HG03135 (cell line): ENCODE measurements around the gene RYR2.
"Not testable (repeated sequence)": the region's sequence is repeated elsewhere in the genome, so short reads cannot be mapped to it uniquely, and the experiment has no call there.

ENCODE experiments used
- ATAC-seq: cut with Tn5 transposase; IDR thresholded peaks from one replicate; pipeline ENCODE4 v1.9.1; 2021; ENCODE audit warnings: mild to moderate bottlenecking, moderate library complexity; ENCODE audit not compliant: unreplicated experiment

RYR2 gene

DNA sequence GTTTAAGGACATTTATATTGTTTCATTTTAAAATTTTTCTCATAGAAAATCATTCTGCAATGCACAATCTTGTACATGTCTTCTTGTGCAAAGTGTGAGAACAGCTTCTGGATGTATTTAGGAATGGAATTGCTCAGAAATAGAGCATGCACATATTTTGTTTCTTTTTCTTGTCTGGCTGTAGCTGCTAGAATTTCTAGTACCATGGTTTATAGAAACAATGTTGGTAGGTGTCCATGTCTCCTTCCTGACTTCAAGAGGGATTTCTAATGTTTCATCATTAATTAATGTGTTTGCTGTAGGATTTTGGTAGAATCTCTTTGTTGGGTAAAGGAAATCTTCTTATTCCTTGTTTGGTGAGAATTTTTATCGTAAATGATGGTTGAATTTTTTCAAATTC lies 99.0 kb downstream of the RYR2 start:
- ATAC-seq, result no peak

- no peak for ATAC-seq
These were observed 99.5 kb downstream of the RYR2 start for GRCh38 chr1:237141502-237141901.

- ATAC-seq, result no peak
These were observed 103.6 kb downstream of the RYR2 start for GRCh38 chr1:237145379-237146135.

DNA sequence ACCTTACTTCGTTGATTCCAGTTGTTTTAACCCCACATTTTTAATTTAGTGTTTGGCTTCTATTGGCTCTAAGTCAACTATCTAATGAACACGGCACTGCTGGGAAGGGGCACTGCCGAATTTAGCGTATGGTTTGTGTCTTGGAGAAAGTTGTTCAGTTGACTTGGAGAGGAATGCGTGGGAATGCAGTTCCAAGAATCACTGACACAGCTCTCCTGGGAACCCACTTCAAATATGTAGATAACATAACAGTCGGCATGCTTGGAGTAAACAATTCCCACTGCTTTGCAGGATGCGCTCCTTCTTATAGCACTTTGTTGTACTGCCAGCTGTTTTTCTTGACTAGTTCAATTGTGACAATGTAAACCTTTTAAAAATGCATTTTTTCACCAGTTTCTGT lies 104.3 kb downstream of the RYR2 start:
- no peak for ATAC-seq

DNA sequence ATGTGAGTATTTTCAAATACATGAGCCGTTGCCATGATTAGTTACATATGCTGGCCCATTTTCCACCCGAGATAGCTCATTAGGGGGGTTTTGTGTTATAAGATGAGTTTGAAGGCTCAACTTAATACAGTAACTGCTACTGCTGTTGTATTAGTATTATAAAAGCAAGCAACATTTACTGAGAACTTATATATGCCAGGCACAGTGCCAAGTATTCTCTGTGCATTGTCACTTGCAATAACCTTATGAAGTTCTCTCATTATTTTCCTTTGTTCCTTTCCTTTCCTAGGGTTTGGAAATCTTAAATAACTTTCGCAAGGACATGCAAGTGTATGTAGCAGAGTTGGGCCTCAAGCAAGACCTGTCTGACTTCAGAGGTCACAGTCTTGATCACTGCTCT lies 107.9 kb downstream of the RYR2 start:
- ATAC-seq, result no peak

DNA sequence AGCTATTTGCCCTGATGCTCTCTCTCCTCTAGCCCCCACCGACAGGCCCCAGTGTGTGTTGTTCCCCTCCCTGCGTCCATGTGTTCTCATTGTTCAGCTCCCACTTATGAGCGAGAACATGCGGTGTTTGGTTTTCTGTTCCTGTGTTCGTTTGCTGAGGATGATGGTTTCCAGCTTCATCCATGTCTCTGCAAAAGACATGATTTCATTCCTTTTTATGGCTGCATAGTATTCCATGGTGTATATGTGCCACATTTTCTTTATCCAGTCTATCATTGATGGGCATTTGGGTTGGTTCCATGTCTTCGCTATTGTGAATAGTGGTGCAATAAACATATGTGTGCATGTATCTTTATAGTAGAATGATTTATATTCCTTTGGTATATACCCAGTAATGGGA lies 110.0 kb downstream of the RYR2 start:
- not testable (repeated sequence) for ATAC-seq

DNA sequence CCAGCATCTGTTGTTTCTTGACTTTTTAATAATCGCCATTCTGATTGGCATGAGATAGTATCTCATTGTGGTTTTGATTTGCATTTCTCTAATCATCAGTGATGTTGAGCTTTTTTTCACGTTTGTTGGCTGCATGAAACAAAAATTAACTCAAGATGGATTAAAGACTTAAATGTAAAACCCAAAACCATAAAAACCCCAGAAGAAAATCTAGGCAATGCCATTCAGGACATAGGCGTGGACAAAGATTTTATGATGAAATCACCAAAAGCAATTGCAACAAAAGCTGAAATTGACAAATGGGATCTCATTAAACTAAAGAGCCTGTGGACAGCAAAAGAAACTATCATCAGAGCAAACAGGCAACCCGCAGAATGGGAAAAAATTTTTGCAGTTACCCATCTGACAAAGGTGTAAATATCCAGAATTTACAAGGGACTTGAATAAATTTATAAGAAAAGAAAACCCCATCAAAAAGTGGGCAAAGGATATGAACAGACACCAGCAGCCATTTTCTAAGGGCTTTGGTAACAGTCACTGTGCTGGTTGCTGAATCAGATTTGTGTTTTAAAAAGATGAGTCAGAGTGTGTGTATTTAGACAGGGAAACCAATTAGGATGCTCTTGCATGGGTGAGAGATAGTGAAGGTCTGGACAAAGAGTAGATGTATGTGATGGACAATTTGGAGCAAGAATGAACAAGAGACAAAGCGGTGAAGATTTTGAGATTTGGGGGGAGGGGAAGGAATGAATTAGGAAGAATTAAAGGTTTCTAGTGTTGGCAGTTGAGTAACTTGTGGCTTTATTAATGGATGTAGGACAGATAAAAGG lies 110.7 kb downstream of the RYR2 start:
- no peak for ATAC-seq

DNA sequence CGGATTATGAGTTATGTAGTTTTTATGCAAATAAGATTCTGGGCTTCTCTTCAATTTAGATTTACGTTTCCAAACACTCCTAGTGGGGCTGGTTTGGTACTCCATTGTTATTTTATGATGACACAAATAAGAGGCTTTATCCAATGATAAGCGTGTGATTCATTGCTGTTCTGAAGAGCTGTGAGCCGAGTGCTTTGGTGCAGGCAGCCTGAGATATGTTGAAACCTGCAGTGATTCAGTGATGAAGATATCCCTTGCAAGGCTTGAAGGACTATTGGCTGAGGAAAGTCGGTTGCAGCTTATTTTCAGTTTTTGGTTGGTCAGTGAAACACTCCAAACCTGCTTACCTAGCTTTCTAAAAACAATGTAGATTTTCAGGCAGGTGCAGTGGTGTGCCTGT lies 112.2 kb downstream of the RYR2 start:
- ATAC-seq, result no peak

DNA sequence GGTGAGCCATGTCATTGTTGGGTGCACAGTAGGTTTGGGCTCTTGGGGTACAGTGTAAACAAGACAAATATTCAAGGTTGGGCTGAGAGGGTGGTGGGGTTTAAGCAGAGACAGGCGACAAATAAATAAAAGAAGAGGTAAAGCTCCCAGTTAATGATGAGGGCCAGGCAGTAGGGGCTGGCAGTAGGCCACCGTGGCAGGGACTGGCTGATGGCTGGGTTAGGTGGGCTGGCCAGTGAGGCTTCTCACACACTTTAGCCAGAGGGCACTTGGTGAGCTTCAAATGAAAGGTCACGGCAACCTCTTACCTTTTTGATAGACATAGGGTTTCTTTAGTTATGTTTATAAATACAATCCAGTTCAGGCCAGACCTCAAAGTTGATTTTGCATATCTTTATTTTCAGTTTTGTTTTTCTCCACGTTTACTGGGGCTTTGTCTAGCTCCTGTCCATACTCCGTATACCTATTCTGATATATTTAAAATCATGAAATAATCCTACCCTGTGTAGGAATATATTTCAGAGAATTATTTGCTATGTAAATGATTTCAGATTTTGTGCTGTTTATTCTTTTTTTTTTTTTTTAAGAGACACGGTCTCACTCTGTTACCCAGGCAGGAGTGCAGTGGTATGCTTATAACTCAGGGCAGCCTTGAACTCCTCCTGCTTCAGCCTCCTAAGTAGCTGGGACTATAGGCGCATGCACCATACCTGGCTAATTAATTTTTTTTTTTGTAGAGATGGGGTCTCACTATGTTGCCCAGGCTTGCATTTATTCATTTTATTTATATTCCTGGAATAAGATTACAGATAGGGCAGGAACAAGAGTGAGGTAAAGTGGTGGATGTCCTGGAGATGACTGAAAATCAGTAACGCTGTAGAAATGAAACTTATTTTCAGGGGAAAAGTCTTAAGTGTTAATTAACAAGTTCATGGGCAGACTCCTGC lies 122.7 kb downstream of the RYR2 start:
- ATAC-seq, result no peak

- ATAC-seq, result no peak
These were observed 124.1 kb downstream of the RYR2 start for GRCh38 chr1:237166086-237166485.

- no peak for ATAC-seq
These were observed 124.7 kb downstream of the RYR2 start for GRCh38 chr1:237166593-237167101.

DNA sequence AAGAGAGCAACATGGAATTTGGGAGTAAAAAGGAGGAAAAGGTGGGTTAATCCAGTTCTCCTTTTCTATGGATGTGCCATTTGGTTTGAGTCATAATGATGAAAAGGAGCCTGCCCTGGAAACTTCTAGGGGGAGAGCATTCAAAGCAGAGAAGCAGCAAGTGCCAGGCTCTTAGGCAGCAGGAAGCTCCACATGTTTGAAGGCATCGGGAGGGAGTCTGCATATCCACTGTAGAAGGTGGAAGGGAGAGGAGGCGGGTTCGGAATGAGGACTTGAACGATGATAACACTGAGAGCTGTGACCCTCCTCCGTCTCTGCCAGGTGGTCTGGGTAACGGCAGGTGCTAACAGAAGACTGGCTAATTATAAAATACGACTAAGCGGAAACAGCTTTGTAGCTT lies 128.2 kb downstream of the RYR2 start:
- ATAC-seq, result no peak

GRCh38 chr1:237171454-237172117 lies 129.6 kb downstream of the RYR2 start:
- no peak for ATAC-seq

- ATAC-seq, result no peak
These were observed 130.1 kb downstream of the RYR2 start for GRCh38 chr1:237172118-237172485.

GRCh38 chr1:237179503-237179902 lies 137.5 kb downstream of the RYR2 start:
- ATAC-seq, result no peak

DNA sequence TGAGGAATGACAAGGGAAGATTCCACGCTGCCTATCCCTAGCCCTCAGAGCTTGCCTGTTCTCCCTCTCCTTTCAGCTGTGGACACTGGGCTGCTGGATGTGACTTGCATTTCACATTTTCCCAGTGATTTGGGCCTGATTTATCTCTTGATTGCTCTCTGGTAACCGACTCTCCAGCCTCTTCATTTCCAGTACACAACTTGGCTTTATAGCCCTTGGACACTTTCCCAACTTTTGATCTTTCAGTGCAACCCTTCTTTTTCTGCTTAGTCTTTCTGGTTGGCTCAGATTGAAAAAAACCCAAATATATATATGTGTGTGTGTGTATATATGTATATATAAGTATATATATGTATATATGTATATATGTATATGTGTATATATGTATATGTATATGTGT lies 138.3 kb downstream of the RYR2 start:
- no peak for ATAC-seq

- ATAC-seq, result no peak
These were observed 139.8 kb downstream of the RYR2 start for GRCh38 chr1:237181743-237182317.

- ATAC-seq, result no peak
These were observed 142.1 kb downstream of the RYR2 start for GRCh38 chr1:237183963-237184540.

GRCh38 chr1:237186675-237187074 lies 144.7 kb downstream of the RYR2 start:
- no peak for ATAC-seq

- no peak for ATAC-seq
These were observed 145.9 kb downstream of the RYR2 start for GRCh38 chr1:237187842-237188241.
